ENCODE data around the gene PGM1.

DNA sequence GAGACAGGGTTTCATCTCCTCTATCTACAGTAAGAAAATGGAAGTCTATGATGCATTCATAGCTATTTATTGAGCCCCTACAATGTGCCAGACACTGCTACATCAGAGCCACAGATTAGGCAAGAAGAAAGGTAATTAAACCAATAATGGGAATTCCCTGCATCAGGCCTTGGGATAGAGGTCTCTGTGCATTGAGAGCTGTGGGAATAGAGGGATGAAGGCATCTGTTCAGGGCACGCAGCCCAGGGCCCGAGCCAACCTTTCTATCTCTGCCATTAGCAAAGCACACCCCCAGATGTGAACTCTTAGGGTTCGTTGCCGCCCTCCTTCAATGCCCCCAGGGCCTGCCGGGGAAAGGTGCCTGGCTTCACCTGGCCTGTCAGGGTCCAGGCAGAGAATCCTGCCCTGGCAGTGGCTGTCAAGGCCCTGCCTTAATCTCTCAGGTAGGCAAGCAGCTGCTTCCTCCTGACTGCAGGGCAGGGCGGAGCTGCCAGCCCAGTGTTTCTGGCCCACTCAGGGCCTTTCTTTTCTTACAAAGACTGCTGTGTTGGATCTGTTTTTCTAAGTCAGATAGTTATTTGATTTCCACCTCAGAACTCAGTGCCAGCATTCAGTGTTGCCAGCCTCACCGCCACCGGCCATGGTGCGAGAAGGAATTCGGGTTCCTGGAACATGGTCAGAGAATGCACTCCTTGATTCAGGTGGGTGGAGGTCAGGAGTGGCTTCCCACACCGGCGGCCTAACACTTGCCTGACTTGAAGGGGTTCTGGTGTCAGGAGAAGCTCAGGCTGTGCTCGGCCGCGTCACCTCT lies 76.1 kb downstream of the PGM1 start:
- no peak for TF ChIP-seq MAZ (IDR thresholded peaks at IDR 0.05; ENCODE audit: borderline replicate concordance, low read depth, low read length)
- TF ChIP-seq CHD1 (IDR thresholded peaks at IDR 0.05; ENCODE audit: low read depth, low read length): no peak
- TF ChIP-seq, protein P1, sequence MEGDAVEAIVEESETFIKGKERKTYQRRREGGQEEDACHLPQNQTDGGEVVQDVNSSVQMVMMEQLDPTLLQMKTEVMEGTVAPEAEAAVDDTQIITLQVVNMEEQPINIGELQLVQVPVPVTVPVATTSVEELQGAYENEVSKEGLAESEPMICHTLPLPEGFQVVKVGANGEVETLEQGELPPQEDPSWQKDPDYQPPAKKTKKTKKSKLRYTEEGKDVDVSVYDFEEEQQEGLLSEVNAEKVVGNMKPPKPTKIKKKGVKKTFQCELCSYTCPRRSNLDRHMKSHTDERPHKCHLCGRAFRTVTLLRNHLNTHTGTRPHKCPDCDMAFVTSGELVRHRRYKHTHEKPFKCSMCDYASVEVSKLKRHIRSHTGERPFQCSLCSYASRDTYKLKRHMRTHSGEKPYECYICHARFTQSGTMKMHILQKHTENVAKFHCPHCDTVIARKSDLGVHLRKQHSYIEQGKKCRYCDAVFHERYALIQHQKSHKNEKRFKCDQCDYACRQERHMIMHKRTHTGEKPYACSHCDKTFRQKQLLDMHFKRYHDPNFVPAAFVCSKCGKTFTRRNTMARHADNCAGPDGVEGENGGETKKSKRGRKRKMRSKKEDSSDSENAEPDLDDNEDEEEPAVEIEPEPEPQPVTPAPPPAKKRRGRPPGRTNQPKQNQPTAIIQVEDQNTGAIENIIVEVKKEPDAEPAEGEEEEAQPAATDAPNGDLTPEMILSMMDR (conservative IDR thresholded peaks at IDR 0.05; ENCODE audit: low read depth, low read length): no peak
- TF ChIP-seq POLR2A (IDR thresholded peaks at IDR 0.05; ENCODE audit: low read depth, low read length): no peak
- no peak for TF ChIP-seq RAD21 (IDR thresholded peaks at IDR 0.05; ENCODE audit: low read length)
- TF ChIP-seq, protein P2, sequence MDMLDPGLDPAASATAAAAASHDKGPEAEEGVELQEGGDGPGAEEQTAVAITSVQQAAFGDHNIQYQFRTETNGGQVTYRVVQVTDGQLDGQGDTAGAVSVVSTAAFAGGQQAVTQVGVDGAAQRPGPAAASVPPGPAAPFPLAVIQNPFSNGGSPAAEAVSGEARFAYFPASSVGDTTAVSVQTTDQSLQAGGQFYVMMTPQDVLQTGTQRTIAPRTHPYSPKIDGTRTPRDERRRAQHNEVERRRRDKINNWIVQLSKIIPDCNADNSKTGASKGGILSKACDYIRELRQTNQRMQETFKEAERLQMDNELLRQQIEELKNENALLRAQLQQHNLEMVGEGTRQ (IDR thresholded peaks at IDR 0.05; ENCODE audit: low read depth, low read length): no peak
- no peak for TF ChIP-seq CEBPB (IDR thresholded peaks at IDR 0.05; ENCODE audit: low read depth, low read length)
- no peak for TF ChIP-seq BHLHE40 (IDR thresholded peaks at IDR 0.05; ENCODE audit: low read depth, low read length)

All from IMR-90 (cell line).